Activated B cell treated with CpG ODN at 0.5 μM for 24 hours (primary cell): ENCODE measurements around the gene CYS1. TPM values are rescaled to one million over a fixed set of nuclear protein-coding genes. Genes with fewer than 3 reads are reported as not detected.

Experiments used
- ATAC-seq: fragments of 200-7000 bp; cut with Tn5 transposase; one replicate; pipeline ENCODE4 v1.10.0; 2021; ENCODE audit warnings: low read depth, mild to moderate bottlenecking, moderate library complexity
- CTCF ChIA-PET: fragments of 350-600 bp; sonication (Branson Sonifier 250); formaldehyde crosslinking; loops from one replicate; lab custom pipeline; 2021; ENCODE audit warnings: antibody characterized with exemption; lab: Charles Lee
- POLR2A ChIA-PET: fragments of 350-600 bp; sonication (Branson Sonifier 250); formaldehyde crosslinking; loops from one replicate; lab custom pipeline; 2021; ENCODE audit warnings: antibody characterized with exemption; lab: Charles Lee
- DNase-seq: peaks from one replicate; pipeline ENCODE4 v3.0.0; 2022
- H3K27ac Mint-ChIP-seq: one replicate; pipeline ENCODE4 v1.8.0; 2020; ENCODE audit warnings: mixed read lengths
- H3K27me3 Mint-ChIP-seq: one replicate; pipeline ENCODE4 v1.8.0; 2021; ENCODE audit warnings: mixed read lengths
- H3K36me3 Mint-ChIP-seq: one replicate; pipeline ENCODE4 v1.8.0; 2021; ENCODE audit warnings: low read depth, mixed read lengths
- H3K4me1 Mint-ChIP-seq: one replicate; pipeline ENCODE4 v1.8.0; 2021; ENCODE audit warnings: mixed read lengths
- H3K4me3 Mint-ChIP-seq: one replicate; pipeline ENCODE4 v1.8.0; 2020; ENCODE audit warnings: mild to moderate bottlenecking, mixed read lengths
- H3K9me3 Mint-ChIP-seq: one replicate; pipeline ENCODE4 v1.8.0; 2020; ENCODE audit warnings: mixed read lengths
- CTCF ChIP-seq: fragments of 200-600 bp; IDR thresholded peaks from one replicate; pipeline ENCODE4 v1.8.0; 2022; ENCODE audit warnings: antibody characterized with exemption, mild to moderate bottlenecking
- intact Hi-C: fragments of 100-400 bp; cut with micrococcal nuclease; formaldehyde crosslinking; loops from one replicate; pipeline ENCODE4 v1.15.1; 2024
- total RNA-seq: library from RNA; stranded (reverse); gene quantifications from 2 replicates; pipeline ENCODE4 v1.2.3, GENCODE V29; 2022

Gene CYS1
- total RNA-seq, 1 donor from 2014 or later, result 0.42 TPM

GRCh38 chr2:10072656-10073480 lies 7.3 kb downstream of the CYS1 start:
- H3K4me1 Mint-ChIP-seq, result peaks cover 4% of the 10 kb centered on the region
- intact Hi-C loops, result loop anchor here (1.0 to 10.0 kb wide), 5 partner anchors 24 to 595 kb away; no protein-coding TSS in a partner anchor
- no peak for TF ChIP-seq CTCF
- peak; percentile 95 for ATAC-seq
- DNase-seq, result peak; percentile 42
- ChIA-PET POLR2A (interaction anchor here (0.6 to 1.9 kb wide), 3 partner anchors 24 to 362 kb away, joined by 3 to 9 read pairs (median 5); no protein-coding TSS in a partner anchor), CTCF (interaction anchor here (0.6 to 6.6 kb wide), 29 partner anchors 9 to 595 kb away, joined by 3 to 104 read pairs (median 5); no protein-coding TSS in a partner anchor)
- no peak overlapping the region for H3K27ac Mint-ChIP-seq
- no peak overlapping the region for H3K4me3 Mint-ChIP-seq
- peaks cover 43% of the 10 kb centered on the region for H3K27me3 Mint-ChIP-seq
- H3K9me3 Mint-ChIP-seq, result peaks cover 1% of the 10 kb centered on the region
- H3K36me3 Mint-ChIP-seq, result no peaks in the 10 kb centered on the region

GRCh38 chr2:10071595-10071994 lies 8.6 kb downstream of the CYS1 start:
- no peak for DNase-seq
- Mint-ChIP-seq H3K27me3 (peaks cover 30% of the 10 kb centered on the region), H3K36me3 (no peaks in the 10 kb centered on the region), H3K9me3 (peaks cover 4% of the 10 kb centered on the region), H3K4me3 (no peak overlapping the region), H3K4me1 (peaks cover 4% of the 10 kb centered on the region), H3K27ac (no peak overlapping the region)
- ChIA-PET CTCF (interaction anchor here (0.6 to 6.6 kb wide), 12 partner anchors 14 to 596 kb away, joined by 3 to 104 read pairs (median 7); no protein-coding TSS in a partner anchor), POLR2A (interaction anchor here (0.6 kb wide), 1 partner anchor 149 kb away, joined by 5 read pairs; no protein-coding TSS in a partner anchor)
- TF ChIP-seq CTCF, result no peak
- no peak for ATAC-seq
- intact Hi-C loops, result loop anchor here (10.0 kb wide), 1 partner anchor 173 kb away; no protein-coding TSS in a partner anchor

DNA sequence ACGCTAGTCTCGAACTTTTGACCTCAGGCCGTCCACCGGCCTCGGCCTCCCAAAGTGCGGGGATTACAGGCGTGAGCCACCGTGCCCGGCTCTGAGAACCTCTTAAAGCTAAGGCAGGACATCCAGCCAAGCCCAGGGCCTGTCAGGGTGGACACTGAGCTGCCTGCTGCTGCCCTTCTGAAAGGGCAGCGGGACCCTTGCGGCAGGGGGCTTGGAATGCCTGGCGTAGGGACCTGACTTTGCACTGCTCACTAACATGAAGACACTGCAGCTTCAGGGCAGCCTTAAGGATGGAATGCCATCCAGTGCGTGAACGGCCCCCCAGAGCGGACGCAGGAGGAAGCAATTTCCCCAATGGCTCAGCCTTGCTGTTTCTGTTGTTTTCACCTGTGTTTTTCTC lies 9.0 kb downstream of the CYS1 start:
- TF ChIP-seq CTCF, result no peak
- Mint-ChIP-seq H3K27ac (no peak overlapping the region), H3K9me3 (peaks cover 4% of the 10 kb centered on the region), H3K4me1 (peaks cover 4% of the 10 kb centered on the region), H3K4me3 (no peak overlapping the region), H3K27me3 (peaks cover 26% of the 10 kb centered on the region), H3K36me3 (no peaks in the 10 kb centered on the region)
- intact Hi-C loops, result loop anchor here (10.0 kb wide), 1 partner anchor 174 kb away; no protein-coding TSS in a partner anchor
- CTCF ChIA-PET, result interaction anchor here (0.6 to 6.6 kb wide), 8 partner anchors 13 to 597 kb away, joined by 3 to 104 read pairs (median 8); no protein-coding TSS in a partner anchor
- DNase-seq, result no peak
- ATAC-seq, result no peak
- POLR2A ChIA-PET, result interaction anchor here (0.6 kb wide), 1 partner anchor 148 kb away, joined by 5 read pairs; no protein-coding TSS in a partner anchor

DNA sequence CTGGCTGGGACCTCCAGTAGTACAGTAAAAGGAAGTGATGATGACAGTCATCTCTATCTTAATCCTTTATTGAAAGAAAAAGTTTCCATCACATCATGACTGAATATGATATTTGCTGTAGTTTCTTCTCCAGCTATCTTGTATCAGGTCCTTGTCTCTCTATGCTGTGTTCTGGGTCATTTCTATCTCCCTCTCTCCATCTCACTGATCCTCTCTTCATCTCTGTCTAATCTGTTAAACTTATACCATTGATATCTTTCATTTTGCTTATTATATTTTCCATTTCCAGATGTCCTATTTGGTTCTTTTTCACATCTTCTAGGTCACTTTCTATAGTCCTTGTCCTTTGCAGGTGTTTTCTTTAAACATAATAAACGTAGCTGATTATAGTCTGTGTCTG lies 12.3 kb downstream of the CYS1 start:
- ChIA-PET POLR2A (interaction anchor here (0.6 kb wide), 1 partner anchor 14 kb away, joined by 5 read pairs; no protein-coding TSS in a partner anchor), CTCF (interaction anchor here (2.6 kb wide), 1 partner anchor 367 kb away, joined by 8 read pairs; no protein-coding TSS in a partner anchor)
- intact Hi-C loops, result no loop called here
- Mint-ChIP-seq H3K9me3 (peaks cover 4% of the 10 kb centered on the region), H3K27ac (no peak overlapping the region), H3K4me1 (peaks cover 4% of the 10 kb centered on the region), H3K36me3 (no peaks in the 10 kb centered on the region), H3K4me3 (no peak overlapping the region), H3K27me3 (peaks cover 13% of the 10 kb centered on the region)
- ATAC-seq (no peak), DNase-seq (no peak)
- TF ChIP-seq CTCF, result no peak
